Activated T-helper 2 cell treated with anti-CD3 and anti-CD28 coated beads, Interferon-gamma antibody, Interleukin-2, Interleukin-4, amounts not matched to agents 10 μg/mL and 5 μg/mL and 100 μg/mL, durations not matched to agents 14 hours and 24 hours and 36 hours (primary cell): ENCODE data around the gene REEP1. TPM values are rescaled to one million over a fixed set of nuclear protein-coding genes. Genes with fewer than 3 reads are reported as not detected.
"Not testable (repeated sequence)": the region's sequence is repeated elsewhere in the genome, so short reads cannot be mapped to it uniquely, and the experiment has no call there.

ENCODE experiments used
- DNase-seq: peaks from one replicate; pipeline ENCODE4 v3.0.0; 2021; ENCODE audit warnings: low spot score
- H3K27ac Mint-ChIP-seq: one replicate; pipeline ENCODE4 v1.8.0; 2021; ENCODE audit warnings: mixed read lengths
- H3K27me3 Mint-ChIP-seq: one replicate; pipeline ENCODE4 v1.8.0; 2021; ENCODE audit warnings: low read depth, mixed read lengths
- H3K36me3 Mint-ChIP-seq: one replicate; pipeline ENCODE4 v1.8.0; 2021; ENCODE audit warnings: low read depth, mixed read lengths
- H3K4me1 Mint-ChIP-seq: one replicate; pipeline ENCODE4 v1.8.0; 2021; ENCODE audit warnings: low read depth, mixed read lengths
- H3K4me3 Mint-ChIP-seq: one replicate; pipeline ENCODE4 v1.8.0; 2021; ENCODE audit warnings: low read depth, mild to moderate bottlenecking, moderate library complexity, mixed read lengths
- H3K9me3 Mint-ChIP-seq: one replicate; pipeline ENCODE4 v1.8.0; 2021; ENCODE audit warnings: mixed read lengths
- intact Hi-C: fragments of 100-400 bp; cut with micrococcal nuclease; formaldehyde crosslinking; loops from one replicate; pipeline ENCODE4 v1.15.1; 2023
- total RNA-seq: library from RNA; stranded (reverse); gene quantifications from 2 replicates; pipeline ENCODE4 v1.2.3, GENCODE V29; 2022

The REEP1 gene
- total RNA-seq, 1 donor from 2014 or later, result 0.71 TPM

DNA sequence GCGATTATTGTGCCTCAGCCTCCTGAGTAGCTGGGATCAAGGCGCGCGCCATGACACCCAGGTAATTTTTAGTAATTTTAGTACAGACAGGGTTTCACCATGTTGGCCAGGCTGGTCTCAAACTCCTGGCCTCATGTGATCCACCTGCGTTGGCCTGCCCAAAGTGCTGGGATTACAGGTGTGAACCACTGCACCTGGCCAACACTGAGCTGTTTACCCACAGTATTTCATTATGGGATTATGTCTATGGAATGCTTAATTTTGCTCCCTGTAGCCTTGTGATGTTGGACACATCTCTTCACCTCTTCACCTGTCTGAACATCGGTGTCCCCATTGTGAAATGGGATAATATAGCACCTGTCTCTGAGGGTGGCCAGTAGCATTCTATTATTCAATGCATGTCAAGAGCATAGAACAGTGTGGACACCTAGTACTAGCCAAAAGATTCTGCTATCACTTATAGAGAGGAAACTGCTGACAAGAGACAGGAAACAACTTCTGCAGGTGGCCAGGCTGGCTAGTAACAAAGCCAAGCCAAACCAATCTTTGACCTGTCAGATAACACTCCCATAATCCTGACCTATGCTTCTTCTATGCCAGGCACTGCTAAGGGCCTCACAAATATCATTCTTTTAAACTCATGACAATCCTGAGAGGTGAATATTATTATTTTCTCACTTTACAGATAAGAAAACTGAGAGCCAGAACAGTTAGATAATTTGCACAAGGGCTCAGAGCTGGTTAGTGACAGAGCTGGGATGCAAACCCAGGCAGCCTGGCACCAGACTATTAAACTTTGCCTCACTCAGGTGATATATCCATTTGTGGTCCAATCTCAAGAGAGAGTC, 29.4 kb upstream of the REEP1 start:
- H3K4me3 Mint-ChIP-seq, result no peak overlapping the region
- peaks cover 17% of the 10 kb centered on the region for H3K9me3 Mint-ChIP-seq
- no peaks in the 10 kb centered on the region for H3K27me3 Mint-ChIP-seq
- no peak overlapping the region for H3K27ac Mint-ChIP-seq
- no peak for DNase-seq
- intact Hi-C loops, result loop anchor here (5.0 kb wide), 1 partner anchor 145 kb away; no protein-coding TSS in a partner anchor
- peaks cover 10% of the 10 kb centered on the region for H3K36me3 Mint-ChIP-seq
- peaks cover 26% of the 10 kb centered on the region for H3K4me1 Mint-ChIP-seq

DNA sequence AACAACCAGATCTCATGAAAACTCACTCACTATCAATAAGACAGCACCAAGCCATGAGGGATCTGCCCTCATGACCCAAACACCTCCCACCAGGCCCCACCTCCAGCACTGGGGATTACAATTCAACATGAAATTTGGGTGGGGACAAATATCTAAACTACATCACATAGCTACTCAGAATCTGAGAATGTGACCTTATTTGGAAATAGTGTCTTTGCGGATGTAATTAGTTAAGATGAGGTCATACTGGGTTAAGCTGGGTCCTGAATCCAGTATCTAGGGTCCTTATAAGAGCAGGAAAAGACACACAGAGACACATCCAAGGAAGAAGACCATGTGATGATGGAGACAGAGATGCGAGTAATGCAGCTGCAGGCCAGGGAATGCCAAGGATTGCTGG, 27.5 kb upstream of the REEP1 start:
- Mint-ChIP-seq H3K9me3 (peaks cover 8% of the 10 kb centered on the region), H3K4me1 (peaks cover 20% of the 10 kb centered on the region), H3K4me3 (no peak overlapping the region), H3K36me3 (peaks cover 5% of the 10 kb centered on the region), H3K27ac (no peak overlapping the region), H3K27me3 (peaks cover 3% of the 10 kb centered on the region)
- intact Hi-C loops, result loop anchor here (5.0 kb wide), 1 partner anchor 143 kb away; no protein-coding TSS in a partner anchor
- no peak for DNase-seq

DNA sequence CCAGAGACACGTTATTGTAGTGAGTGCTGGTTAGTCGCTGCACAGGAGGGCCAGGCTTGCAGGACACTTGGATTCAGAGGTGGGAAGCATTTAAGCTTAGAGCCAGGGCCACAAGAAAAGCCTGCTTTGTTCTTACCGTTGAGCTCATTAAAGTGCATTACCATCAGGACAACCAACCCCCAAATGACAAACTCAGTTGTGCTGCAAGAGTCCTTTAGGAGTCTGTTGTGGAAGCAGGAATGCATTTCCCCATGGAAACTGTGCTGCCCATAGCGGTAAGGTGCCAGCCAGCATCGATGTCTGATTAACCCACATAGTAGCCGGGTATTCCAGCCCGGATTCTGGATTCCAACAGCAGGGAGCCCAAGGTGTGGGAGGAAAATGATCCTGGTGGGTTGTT, 23.4 kb upstream of the REEP1 start:
- peaks cover 5% of the 10 kb centered on the region for H3K27me3 Mint-ChIP-seq
- no peaks in the 10 kb centered on the region for H3K9me3 Mint-ChIP-seq
- H3K27ac Mint-ChIP-seq, result no peak overlapping the region
- no peaks in the 10 kb centered on the region for H3K4me1 Mint-ChIP-seq
- no peak overlapping the region for H3K4me3 Mint-ChIP-seq
- DNase-seq, result no peak
- intact Hi-C loops, result no loop called here
- no peaks in the 10 kb centered on the region for H3K36me3 Mint-ChIP-seq

DNA sequence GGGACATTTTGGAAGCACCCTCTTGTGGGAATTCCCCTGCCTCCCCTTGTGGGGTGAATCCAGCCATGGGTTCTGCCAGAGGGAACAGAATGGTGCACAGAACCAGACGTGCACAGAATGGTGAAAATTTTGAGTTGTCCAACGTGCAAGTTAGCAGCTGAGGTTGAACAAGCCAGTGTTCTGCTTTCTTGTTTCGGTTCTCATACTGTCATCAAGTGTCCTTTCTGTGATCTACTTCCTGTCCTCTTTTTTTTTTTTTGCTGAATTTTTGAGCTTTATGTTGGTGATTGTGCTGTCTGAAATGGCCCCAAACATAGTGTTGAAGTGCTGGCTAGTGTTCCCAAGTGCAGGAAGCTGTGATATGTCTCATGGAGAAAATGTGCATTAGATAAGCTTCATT, 21.5 kb upstream of the REEP1 start:
- peaks cover 8% of the 10 kb centered on the region for H3K27me3 Mint-ChIP-seq
- no peak for DNase-seq
- H3K36me3 Mint-ChIP-seq, result no peaks in the 10 kb centered on the region
- H3K4me3 Mint-ChIP-seq, result no peak overlapping the region
- H3K9me3 Mint-ChIP-seq, result no peaks in the 10 kb centered on the region
- no peak overlapping the region for H3K27ac Mint-ChIP-seq
- no peaks in the 10 kb centered on the region for H3K4me1 Mint-ChIP-seq
- intact Hi-C loops, result no loop called here

DNA sequence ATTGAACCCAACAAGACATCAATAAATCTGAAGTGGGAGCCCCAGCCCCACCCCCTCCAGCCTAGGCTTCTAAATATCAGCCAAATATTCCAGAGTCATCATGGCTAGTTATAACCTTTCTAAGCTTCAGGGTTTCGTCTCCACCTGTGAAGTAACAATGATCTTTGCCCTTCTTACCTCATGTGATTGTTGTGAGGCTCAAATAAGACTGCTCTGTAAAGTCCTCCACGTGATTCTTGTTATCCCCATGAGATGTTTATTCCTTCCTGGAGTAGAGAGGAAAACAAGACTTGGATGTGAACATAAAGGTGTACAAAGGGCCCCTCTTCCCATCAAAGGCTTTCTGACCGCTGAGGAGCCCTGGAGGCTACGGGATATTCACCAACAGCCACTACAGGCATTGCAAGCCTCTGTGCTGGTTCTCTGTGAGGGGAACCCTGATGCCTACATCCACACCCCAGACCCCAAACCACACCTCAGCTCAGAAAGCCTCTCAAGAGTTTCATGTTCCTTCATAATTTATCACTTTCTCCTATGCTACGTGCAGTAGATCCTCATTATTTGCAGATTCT, 20.1 kb upstream of the REEP1 start:
- no peak for DNase-seq
- intact Hi-C loops, result no loop called here
- Mint-ChIP-seq H3K4me1 (no peaks in the 10 kb centered on the region), H3K4me3 (no peak overlapping the region), H3K9me3 (no peaks in the 10 kb centered on the region), H3K27me3 (peaks cover 9% of the 10 kb centered on the region), H3K36me3 (no peaks in the 10 kb centered on the region), H3K27ac (no peak overlapping the region)

DNA sequence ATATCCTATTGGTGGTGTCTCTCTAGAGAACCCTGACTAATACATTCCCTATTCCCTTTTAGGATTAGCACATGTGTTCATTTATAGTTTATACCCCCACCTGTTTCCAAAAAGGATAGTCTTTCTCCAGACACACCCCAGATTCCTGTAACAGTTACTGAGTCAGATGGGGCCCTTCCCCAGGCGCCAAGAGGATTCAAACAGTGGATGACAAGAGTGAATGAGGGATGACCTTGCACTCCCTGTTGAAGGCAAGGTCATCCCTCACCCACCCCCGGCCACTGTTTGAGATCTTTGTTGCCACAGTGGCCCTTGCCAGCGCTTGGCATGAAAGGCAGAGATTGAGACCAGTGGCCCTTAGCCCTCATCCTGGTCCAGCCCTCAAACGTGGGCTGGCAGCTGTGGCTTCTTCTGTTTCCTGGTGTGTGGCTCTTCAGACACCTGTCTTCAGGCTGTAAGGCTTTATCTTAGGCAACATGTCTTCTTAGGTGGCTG, 15.3 kb upstream of the REEP1 start:
- intact Hi-C loops, result no loop called here
- no peaks in the 10 kb centered on the region for H3K9me3 Mint-ChIP-seq
- no peak for DNase-seq
- H3K4me3 Mint-ChIP-seq, result no peak overlapping the region
- H3K27ac Mint-ChIP-seq, result no peak overlapping the region
- H3K27me3 Mint-ChIP-seq, result peaks cover 6% of the 10 kb centered on the region
- no peaks in the 10 kb centered on the region for H3K4me1 Mint-ChIP-seq
- no peaks in the 10 kb centered on the region for H3K36me3 Mint-ChIP-seq

DNA sequence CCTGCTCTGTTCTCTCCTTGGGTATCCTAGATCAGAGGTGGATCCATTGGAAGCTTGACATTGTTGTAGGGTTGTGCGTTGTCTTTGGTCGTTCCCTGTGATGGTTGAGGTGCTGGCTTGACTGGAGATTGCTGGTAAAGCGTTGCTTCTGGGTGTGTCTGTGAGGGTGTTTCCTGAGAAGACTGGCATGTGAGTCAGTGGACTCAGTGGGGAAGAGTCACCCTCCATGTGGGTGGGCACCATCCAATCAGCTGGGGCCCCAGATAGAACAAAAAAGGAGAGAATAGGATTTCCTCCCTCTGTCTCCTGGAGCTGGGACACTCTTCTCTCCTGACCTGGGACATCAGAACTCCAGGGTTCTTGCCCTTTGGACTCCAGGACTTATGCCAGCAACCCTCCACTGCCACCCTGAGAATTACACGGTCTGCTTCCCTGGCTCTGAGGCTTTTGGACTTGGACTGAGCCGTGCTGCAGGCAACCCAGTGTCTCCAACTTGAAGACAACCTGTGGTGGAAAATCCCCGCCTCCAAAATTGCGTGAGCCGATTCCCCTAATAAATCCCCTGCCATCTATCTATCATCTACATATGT, 14.8 kb upstream of the REEP1 start:
- no peak for DNase-seq
- no peaks in the 10 kb centered on the region for H3K9me3 Mint-ChIP-seq
- intact Hi-C loops, result no loop called here
- peaks cover 11% of the 10 kb centered on the region for H3K27me3 Mint-ChIP-seq
- H3K4me1 Mint-ChIP-seq, result no peaks in the 10 kb centered on the region
- H3K36me3 Mint-ChIP-seq, result no peaks in the 10 kb centered on the region
- H3K4me3 Mint-ChIP-seq, result no peak overlapping the region
- no peak overlapping the region for H3K27ac Mint-ChIP-seq

DNA sequence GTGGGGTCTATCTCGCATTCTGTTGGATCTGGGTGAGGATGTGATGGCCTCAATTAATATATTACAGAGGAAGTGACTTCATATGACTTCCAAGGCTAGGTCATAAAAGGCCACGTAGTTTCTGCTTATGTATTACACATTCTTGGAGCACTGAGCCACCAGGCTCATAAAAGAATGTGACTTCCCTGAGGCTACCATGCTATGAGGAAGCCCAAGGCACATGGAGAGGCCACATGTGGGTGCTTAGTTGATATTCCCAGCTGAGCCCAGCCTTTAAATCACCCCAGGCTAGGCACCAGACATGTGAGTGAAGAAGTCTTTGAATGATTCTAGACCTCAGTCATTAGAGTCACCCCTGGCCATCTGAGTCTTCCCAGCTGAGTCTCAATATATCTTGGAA, 13.3 kb upstream of the REEP1 start:
- H3K4me1 Mint-ChIP-seq, result no peaks in the 10 kb centered on the region
- DNase-seq, result no peak
- no peaks in the 10 kb centered on the region for H3K9me3 Mint-ChIP-seq

DNA sequence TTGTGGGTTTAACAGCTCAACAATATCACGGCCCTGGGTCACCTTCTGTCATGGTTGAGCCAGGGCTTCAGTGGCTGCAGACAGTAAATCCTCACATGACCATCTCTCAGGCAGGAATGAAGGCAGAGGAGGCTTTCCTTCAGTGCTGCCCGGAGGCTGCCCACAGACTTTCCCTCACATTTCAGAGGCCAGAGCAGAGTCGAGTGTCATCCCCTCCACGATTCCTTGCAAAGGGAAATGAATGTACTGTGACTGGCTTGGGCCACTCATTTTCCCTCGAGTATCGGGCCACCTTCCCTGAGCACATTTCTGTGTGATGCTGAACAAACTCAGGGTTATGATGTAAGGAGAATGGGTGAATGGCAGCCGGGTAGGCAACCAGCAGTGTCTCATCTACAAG, 10.0 kb upstream of the REEP1 start:
- DNase-seq, result no peak
- Mint-ChIP-seq H3K36me3 (no peaks in the 10 kb centered on the region), H3K9me3 (peaks cover 3% of the 10 kb centered on the region), H3K4me1 (no peaks in the 10 kb centered on the region), H3K4me3 (no peak overlapping the region), H3K27ac (no peak overlapping the region), H3K27me3 (peaks cover 30% of the 10 kb centered on the region)
- intact Hi-C loops, result no loop called here

More for the DNA sequence above, 13.3 kb upstream of the REEP1 start:
- Mint-ChIP-seq H3K27ac (no peak overlapping the region), H3K27me3 (peaks cover 15% of the 10 kb centered on the region), H3K4me3 (no peak overlapping the region), H3K36me3 (no peaks in the 10 kb centered on the region)
- intact Hi-C loops, result no loop called here

DNA sequence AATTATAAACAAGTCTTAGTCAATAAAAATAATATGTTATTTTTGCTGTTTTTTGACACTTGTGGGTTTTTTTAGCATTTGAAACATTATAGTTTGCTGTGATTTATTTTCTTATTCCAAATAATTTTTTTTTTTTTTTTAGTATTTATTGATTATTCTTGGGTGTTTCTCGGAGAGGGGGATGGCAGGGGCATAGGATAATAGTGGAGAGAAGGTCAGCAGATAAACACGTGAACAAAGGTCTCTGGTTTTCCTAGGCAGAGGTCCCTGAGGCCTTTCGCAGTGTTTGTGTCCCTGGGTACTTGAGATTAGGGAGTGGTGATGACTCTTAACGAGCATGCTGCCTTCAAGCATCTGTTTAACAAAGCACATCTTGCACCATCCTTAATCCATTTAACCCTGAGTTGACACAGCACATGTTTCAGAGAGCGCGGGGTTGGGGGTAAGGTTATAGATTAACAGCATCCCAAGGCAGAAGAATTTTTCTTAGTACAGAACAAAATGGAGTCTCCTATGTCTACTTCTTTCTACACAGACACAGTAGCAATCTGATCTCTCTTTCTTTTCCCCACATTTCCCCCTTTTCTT, 8.5 kb upstream of the REEP1 start:
- H3K36me3 Mint-ChIP-seq, intact Hi-C loops, DNase-seq, H3K27ac Mint-ChIP-seq, H3K4me1 Mint-ChIP-seq, H3K4me3 Mint-ChIP-seq: not testable (repeated sequence)
- Mint-ChIP-seq H3K9me3 (peaks cover 13% of the 10 kb centered on the region), H3K27me3 (peaks cover 40% of the 10 kb centered on the region)

DNA sequence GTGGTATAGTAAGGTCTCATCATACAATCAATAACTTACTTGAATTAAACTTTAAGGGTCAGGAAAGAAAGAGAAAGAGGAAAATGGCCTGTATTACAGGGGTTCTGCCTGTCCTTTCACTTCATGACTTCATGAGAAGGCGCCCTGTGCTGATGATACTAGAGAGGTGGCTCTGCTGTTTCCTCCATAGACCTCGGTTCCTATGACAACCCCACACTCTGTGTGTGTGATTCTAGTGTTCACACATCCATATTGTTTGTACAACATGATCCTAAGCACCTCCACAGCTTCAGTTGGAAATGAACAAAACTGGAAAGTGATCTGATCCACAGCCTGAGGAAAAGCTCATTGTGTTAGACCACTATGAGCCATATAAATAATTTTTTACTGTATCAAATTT, 7.0 kb upstream of the REEP1 start:
- no peak for DNase-seq
- H3K9me3 Mint-ChIP-seq, result peaks cover 16% of the 10 kb centered on the region
- H3K27ac Mint-ChIP-seq, result no peak overlapping the region
- H3K36me3 Mint-ChIP-seq, result peaks cover 5% of the 10 kb centered on the region
- intact Hi-C loops, result no loop called here
- H3K27me3 Mint-ChIP-seq, result peaks cover 53% of the 10 kb centered on the region
- H3K4me1 Mint-ChIP-seq, result peaks cover 1% of the 10 kb centered on the region
- H3K4me3 Mint-ChIP-seq, result no peak overlapping the region

DNA sequence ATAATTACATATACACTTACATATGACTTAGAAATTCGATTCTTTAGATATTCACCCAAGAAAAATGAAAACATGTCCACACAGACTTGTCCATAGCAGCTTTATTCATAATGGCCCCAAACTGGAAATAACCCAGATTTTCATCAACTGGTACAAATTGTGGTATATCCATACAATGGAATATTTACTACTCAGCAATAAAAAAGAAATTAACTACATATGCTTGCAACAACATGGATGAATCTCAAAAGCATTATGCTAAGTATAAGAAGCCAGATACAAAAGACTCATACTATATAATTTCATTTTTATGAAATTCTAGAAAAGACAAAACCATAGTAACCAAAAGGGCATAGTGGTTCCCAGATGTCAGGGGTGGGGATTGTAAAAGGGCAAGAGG, 5.1 kb upstream of the REEP1 start:
- peaks cover 62% of the 10 kb centered on the region for H3K27me3 Mint-ChIP-seq

DNA sequence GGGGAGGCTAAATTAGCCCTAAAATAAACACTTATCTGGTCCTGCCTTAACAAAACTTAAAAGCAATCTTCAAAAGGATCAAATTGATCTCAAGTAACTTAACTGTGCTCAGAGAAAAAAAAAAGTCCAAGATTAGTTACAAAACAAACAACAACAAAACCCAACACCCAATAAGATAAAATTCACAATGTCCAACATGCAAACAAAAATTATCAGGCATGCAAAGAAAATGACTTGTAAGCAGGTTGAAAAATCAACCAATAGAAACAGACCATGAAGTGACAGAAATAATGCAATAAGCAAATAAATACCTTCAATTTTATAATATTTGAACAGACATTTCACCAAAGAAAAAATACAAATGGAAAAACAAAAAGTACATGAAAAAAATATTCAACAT, 4.0 kb upstream of the REEP1 start:
- DNase-seq, result no peak
- peaks cover 5% of the 10 kb centered on the region for H3K36me3 Mint-ChIP-seq
- intact Hi-C loops, result no loop called here
- H3K4me3 Mint-ChIP-seq, result no peak overlapping the region
- peaks cover 63% of the 10 kb centered on the region for H3K27me3 Mint-ChIP-seq
- H3K9me3 Mint-ChIP-seq, result peaks cover 16% of the 10 kb centered on the region
- peaks cover 11% of the 10 kb centered on the region for H3K4me1 Mint-ChIP-seq
- H3K27ac Mint-ChIP-seq, result no peak overlapping the region

More for the DNA sequence above, 5.1 kb upstream of the REEP1 start:
- no peak for DNase-seq
- Mint-ChIP-seq H3K9me3 (peaks cover 16% of the 10 kb centered on the region), H3K4me3 (no peak overlapping the region), H3K4me1 (peaks cover 7% of the 10 kb centered on the region), H3K27ac (no peak overlapping the region), H3K36me3 (peaks cover 5% of the 10 kb centered on the region)
- intact Hi-C loops, result no loop called here
